Fibroblast of the aortic adventitia (primary cell): ENCODE results near the gene MZF1. TPM values are rescaled to one million over a fixed set of nuclear protein-coding genes. Genes with fewer than 3 reads are reported as not detected.
"Not testable (repeated sequence)": the region's sequence is repeated elsewhere in the genome, so short reads cannot be mapped to it uniquely, and the experiment has no call there.

Experiments used
- DNase-seq: peaks from one replicate; pipeline ENCODE4 v3.0.0-alpha.2; 2010; ENCODE audit warnings: low read depth
- H3K4me3 ChIP-seq: 2 replicates; pipeline ENCODE4 v1.5.1; 2011; ENCODE audit warnings: low read depth, mild to moderate bottlenecking, control low read depth, low read length, moderate library complexity
- CTCF ChIP-seq: IDR thresholded peaks from 2 replicates; pipeline ENCODE4 v1.5.1; 2011; ENCODE audit warnings: mild to moderate bottlenecking, low read length, control low read depth, inconsistent platforms; ENCODE audit not compliant: insufficient read depth
- total RNA-seq: library from RNA; depleted of rRNA; stranded (reverse); fragments of >200 nt; gene quantifications from 2 replicates; pipeline ENCODE4 v1.2.3, GENCODE V29; 2012; ENCODE audit warnings: low replicate concordance

Gene MZF1
- total RNA-seq, 1 donor: 15.5 TPM

- no peak for TF ChIP-seq CTCF
- peak within 1 kb of the TSS; percentile 92 for H3K4me3 ChIP-seq
- peak; percentile 99 for DNase-seq
Observed at GRCh38 chr19:58543826-58544590, 29.1 kb downstream of the MZF1 start, which contains the start of gene TRIM28. TSS of gene TRIM28 (plus strand) at chr19:58544064. CDS start at chr19:58544758, 694 bp downstream.

DNA sequence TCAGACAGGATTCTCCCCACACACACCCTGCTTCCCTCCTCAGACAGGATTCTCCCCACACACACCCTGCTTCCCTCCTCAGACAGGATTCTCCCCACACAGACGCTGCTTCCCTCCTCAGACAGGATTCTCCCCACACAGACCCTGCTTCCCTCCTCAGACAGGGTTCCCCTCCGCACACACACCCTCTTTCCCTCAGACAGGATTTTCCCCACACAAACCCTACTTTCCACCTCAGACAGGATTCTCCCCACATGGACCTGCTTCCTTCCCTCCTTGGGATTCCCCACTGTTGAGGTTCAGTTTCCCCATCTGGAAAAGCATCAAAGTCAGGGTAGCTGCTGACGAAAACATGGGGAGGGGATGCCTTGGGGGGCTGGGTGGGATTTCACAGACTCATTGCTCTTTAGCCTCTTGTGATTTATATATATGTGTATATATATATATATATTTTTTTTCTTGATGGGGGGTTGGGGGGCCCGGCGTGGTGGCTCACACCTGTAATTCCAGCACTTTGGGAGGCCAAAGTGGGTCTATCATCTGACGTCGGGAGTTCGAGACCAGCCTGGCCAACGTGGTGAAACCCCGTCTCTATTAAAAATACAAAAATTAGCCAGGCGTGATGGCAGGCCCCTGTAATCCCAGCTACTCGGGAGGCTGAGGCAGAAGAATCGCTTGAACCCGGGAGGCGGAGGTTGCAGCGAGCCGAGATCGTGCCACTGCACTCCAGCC lies 30.3 kb downstream of the MZF1 start:
- not testable (repeated sequence) for H3K4me3 ChIP-seq, DNase-seq

GRCh38 chr19:58539169-58539559 lies 34.0 kb downstream of the MZF1 start:
- not testable (repeated sequence) for DNase-seq, H3K4me3 ChIP-seq

DNA sequence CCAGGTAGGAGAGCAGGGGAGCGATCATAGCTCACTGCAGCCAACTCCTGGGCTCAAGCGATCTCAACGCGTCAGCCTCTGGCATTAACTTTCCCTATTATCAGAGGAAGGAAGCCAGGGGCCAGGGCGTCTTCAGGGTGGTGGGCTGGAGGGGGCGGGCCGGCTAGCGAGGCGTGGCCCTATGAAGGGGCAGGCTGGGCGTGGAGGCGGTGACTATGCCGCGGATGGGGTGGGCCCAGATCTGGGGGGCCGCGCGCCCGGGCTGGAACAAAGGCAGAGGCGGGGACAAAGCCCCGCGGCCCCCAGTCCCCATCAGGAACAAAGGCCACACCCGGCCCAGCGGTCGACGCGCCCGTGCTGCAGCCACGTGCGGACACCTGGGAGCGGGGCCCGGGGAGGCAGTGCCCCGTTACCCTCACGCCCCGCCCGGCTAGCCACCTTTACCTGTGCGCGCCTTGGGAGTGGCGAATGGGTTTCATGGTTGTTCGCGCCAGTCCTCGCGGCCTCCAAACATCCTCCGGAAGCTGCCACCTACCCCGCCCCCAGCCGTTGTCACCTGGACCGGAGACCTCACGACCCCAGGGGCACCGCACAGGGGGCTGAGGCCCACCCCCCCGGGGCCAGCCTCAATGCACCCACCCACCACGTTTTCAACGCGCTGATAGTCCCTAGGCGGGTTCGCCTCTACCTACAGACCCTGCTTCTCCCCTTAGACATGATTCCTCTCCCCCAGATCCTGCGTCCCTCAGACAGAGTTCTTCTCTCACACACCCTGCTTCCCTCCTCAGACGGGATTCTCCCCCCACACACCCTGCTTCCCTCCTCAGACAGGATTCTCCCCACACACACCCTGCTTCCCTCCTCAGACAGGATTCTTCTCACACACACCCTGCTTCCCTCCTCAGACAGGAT lies 34.6 kb downstream of the MZF1 start:
- no peak for DNase-seq
- peak overlapping the region; percentile 22 for H3K4me3 ChIP-seq
- no peak for TF ChIP-seq CTCF

DNA sequence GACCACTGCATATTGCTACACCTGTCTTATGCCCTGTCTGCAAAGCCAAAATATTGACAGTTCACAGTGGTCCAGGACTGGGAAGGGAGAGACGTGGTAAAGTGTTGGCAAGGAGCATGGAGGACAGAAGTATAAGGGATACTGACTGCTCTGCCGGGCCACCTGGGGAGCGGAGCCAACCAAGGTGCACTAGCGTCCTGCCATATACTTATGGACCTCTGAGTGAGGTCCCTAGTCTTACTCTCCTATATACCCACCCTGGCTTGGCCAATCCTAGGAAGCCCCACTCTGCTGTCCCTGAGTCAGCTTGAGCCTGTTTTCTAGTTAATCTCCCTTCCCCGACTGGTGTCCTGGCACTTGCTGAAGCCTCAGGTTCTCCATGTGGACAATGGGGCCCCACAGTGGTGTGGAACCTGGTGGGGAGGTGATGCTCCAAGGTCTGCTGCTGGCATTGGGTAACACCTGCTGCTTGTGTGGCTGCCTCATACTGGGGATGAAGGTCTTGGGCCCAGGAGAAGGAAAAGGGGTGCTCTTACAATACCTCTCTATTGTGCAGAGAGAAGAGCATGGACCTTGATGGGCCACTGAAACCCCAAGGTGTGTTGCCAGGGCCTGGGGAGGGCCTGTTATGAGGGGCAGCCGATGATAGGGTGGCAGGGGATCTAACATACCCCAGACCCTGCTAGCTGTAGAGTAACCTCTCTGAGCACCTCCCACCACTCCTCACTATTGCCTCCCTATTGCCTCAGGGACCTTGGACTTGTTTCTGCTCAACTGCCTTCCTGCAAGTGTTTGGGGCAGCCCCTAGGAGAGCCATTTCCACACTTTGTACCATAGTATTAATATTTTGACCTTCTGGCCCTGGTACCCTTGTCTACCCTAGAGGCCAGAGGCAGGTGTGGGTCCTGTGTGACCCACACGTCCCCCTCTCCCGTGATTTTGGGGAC lies 36.0 kb downstream of the MZF1 start:
- TF ChIP-seq CTCF: no peak
- DNase-seq: no peak
- no peak overlapping the region for H3K4me3 ChIP-seq

- H3K4me3 ChIP-seq: no peak overlapping the region
- DNase-seq: no peak
- no peak for TF ChIP-seq CTCF
Observed at GRCh38 chr19:58535857-58536256, 37.3 kb downstream of the MZF1 start.
